Cortex of kidney (tissue), 1 donor: ENCODE measurements around the gene FOS.
A peak's percentile ranks its signal among the peaks of the same experiment; 100 is the strongest.

ENCODE experiments used
- DNase-seq: peaks from one replicate; lab custom pipeline; 2025; lab: John Stamatoyannopoulos, UW

Gene FOS

DNA sequence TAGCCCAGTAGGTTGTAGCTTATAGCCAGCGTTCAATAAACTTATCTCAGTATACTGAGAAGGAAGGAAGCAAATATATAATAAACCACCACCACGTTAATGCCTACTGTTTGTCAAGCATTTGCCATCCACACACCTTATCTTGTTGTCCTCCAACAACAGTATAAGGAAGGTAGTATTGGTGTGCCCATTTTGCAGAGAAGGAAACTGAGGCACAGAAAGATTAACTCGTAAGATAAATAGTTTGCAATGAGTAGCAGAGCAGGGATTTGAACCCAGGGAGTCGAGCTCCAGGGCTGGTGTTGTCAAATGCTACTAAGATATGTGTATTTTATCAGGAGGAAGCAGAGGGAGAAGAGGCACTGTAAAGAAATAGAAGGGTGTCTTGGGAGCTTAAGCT, 27.8 kb upstream of the FOS start:
- DNase-seq = no peak

DNA sequence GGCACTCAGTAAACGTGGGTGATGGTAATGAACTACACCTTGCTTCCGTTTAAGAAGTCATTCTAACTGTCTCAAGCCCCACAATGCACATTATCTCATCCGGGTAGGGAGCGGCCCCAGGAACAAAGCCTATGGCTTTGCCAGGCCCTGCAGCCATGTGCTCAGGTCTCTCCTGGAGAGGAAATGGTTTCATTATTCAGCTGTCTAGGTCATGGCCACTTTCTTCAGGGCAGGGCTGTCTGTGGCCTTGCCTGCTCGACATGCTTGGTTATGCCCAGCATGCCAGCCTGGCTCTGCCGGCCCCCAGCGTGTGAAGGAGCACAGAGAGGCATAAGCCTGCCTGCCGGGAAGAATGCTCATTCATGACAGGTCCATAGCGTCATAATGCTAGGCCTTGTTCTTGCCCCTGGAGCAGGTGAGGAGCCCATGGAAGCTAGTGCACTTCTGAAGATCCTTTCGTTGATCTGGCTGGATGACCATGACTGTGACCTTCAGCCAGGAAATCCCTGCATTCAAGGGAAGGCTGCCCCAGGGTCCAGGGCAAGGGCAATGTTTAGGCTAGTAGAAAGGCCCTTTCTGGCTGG, 26.3 kb upstream of the FOS start:
- DNase-seq = no peak

DNA sequence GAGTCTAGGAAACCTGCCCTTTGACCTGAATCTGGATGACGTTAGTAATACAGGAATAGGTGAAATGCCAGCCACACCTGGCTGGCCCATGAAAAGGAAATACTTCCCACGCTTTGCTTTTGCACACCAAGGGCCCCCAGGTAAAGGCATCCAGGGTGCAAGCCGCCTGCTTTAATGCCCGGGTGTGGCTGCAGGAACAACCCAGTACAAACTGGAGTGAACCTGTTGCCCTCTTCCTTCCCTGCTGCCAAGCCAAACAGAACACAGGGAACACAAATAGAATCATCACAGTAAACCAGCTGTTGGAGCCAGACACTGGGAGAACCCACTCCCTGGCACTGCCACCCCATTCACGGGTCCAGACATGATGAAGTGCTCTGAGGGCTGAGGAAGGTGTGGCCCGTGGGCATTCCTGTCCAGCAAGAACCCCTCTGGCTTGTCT, 24.2 kb upstream of the FOS start:
- no peak for DNase-seq

DNA sequence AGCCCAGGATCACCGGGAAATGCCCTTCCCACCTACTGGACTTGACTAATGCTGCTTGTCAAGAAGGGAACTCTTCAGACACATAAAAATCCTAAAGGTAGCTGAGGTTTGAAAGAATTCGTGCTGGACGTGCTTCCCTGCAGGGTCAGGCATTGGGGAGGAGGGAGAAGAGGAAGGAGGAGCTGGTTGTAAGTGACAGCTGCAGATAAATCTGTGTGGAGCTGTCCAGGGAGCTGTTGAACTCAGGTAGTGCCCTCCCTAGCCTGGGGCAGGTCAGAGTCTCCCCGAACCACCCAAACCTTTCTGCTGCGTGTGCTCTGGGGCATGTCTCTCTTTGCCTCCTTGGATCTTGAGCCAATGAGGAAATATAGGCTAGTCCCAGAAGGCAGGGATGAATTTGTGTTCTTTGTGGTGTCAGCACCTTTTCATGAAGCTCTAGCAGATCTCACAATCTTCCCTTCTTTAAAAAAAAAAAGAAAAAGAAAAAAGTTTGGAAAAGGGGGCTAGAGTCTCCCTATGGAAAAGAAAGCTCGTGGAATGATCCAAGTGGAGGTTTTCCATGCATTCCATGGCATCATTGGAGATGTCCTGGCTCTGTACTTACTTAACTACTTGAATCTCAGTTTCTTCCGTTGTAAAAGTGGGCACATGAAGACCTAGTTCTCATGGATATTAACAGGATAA, 23.6 kb upstream of the FOS start:
- DNase-seq = no peak

DNA sequence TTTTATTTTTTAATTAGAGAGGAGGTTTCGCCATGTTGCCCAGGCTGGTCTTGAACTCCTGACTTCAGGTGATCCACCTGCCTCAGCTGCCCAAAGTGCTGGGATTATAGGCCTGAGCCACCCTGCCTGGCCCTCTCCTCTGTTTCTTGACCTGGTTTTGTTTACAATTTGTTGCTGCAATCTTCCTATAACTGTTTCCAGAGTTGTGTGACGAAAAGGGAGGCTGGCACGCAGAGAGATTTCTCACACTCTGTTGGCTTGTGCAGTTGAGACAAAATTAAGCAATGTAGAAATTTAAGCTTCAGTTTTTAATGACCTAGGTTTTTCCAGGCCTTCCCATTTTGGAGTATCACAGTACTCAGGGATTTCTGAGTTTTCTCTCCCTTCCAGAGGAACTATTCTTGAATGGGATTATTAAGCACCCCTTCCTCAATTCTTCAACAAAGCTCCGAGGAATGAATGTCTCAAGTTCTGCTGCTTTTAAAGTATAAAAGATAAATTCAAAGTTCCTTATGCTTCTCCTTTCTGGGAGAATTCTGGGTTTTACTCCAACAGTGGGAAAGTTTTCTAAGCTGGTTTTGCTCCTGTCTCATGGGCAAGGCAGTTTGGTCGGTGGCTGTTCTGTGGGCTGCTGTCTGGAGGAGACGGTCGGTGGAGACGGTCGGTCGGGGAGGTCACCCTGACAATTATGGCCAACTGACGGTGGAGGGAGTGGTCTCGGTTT, 20.4 kb upstream of the FOS start:
- no peak for DNase-seq

DNA sequence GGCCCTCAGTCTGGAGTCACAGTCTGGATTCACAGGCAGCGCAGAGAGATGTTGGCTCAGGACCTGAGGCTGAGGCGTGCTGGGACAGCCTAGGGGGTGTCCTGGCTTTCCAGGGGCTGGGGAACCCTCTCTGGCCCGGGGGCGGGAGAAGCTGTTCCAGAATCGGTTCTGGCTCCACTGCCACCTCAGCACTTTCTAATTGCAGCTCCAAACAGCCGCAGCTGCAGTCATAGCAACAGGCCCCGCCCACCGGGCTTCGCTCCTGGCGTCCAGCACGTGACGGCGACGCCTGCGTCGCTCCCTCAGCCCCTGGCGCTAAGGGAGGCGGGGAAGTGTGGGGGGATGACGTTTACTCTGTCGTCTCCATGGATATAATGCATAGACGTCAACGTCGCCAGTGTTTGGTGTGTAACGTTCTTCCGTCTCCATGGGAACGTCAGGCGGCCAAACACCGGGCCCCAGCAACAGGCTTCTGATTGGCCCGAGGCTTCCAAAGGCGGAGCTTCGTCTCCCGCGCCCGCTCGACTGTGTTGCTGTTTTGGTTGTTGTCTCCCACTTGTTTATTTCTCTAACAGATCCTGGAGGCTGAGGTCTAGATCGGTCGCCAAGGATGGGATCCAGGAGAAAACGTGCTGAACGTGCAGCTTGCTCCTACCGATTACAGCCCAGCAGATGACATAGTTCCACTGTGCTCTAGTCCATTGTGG, 19.7 kb upstream of the FOS start:
- peak; percentile 97 for DNase-seq

DNA sequence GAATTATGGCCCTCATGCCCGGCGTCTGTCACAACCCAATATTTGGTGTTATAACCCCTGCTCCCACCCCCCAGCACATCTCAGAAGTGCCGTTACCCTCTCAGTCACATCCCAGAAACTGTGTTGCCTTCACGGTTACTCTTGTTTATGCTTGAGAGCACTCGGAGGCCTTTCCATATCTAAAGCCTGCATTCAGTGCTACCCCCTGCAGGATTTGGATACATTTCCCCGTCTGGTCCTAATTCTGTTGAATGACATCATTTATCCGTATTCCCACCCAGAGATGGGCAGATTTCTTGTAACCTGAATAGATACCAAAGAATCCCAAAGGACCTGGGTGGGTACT, 19.1 kb upstream of the FOS start:
- no peak for DNase-seq

DNA sequence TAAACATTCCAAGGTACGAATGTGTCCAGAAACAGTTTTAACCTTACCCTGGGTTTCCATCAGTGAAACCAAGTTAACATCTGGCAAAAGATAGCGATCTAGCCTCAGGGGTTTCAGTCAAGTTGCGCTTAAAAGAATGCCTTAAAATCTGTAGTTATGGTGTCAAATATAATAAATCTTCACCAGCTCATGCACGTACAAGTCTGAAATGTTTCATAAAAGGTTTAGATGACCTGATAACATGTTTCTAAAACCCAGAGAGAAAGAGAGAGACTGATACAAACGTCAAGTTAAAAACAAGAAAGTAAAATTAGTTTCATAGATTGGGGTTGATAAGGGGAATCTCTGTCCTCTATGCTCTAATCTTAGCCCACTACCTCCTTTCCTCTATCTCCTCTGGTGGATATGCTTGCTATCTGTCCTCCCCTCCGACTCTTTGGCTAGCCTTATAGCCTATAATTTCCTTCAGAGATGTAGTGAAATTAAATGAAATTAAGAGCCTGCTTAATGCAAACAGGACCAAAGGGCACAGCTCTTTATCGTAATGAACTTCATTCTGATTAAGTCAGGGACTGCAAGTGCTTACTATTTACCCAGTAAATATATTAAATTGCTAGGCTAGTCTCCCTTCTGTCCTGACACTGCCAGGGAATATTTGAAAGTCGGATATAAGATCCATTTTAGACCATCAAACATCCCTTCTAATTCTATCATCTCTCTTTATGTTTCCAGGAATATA, 18.4 kb upstream of the FOS start:
- no peak for DNase-seq

DNA sequence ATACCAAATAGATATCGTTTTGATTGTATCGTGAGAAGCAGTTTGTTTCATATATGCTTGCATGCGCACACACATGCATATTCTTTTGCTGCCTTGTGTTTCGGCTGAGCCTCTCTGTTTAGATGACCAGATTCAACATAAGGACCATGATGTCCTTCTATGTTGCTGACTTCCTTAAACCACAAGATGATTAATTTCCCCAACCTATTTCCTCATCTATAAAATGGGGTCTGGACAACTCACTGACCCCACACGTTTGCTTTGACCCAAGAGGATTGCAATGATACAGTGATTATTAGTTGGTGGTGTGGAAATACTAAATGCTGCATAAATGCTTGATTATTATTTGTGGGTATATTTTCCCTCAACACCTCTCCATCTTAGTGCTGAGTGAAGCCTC, 16.8 kb upstream of the FOS start:
- no peak for DNase-seq

DNA sequence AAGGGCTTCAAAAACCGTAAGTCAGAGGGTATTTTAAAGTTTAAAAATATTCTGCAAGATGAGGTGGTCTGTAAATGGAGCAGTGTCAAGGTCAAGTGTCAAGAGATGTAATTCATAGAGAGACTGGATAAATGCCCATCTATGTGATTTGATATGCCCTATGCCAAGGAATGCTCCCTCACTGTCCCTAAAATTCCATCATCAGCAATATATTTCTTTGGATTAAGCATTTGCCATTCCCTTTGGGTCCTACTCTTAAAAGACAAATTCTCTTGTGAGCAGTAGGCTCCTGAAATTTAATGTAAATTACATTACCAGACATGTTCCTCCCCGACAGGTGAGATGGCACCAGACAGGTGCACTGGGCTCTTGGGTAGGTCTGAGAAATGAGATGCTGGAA, 16.0 kb upstream of the FOS start:
- DNase-seq = no peak

DNA sequence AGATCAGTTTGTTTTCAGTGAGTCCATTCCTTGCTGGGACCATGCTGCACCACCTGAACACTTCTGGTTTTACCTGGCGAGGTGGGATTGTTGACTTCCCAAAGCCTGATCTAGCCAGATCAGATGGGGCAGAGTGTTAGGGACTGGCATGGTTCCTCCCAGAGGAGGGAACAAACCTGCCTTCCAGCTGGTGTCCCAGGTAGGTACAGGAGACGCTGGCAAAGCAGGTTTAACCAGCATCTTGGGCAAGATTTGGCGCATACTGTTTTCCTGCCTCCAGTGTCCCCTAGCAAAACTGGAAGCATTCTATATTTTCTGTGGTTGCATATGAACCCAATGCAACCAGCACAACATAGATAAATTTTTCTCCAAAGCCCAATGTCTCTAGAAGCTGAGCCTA, 14.6 kb upstream of the FOS start:
- no peak for DNase-seq

DNA sequence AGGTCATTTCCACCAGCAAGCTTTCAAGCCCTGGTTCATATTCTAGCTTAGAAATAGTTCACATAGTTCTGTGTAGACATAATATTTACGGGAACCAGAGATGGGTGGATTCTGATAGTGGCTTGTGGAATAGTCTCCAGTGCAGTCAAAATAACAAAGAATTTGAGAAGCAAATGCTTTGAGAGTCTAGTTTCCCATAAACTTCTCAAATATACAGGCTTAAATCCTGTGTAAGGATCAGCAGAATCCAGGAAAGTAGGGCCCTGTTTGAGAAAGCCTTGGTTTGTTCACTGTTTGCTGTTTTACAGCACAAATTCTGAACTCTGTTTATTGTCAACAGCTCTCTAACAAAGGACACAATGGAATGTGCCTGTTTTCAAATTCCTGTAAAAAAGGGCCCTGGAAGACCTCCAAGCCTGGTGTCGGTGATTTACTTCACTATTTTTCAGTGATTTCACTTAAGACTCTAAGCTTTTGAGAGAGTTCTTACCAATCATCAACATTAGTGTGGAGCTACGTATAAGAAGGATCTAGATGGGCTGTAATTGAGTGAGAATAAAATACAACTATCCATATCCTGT, 11.4 kb upstream of the FOS start:
- DNase-seq = no peak

DNA sequence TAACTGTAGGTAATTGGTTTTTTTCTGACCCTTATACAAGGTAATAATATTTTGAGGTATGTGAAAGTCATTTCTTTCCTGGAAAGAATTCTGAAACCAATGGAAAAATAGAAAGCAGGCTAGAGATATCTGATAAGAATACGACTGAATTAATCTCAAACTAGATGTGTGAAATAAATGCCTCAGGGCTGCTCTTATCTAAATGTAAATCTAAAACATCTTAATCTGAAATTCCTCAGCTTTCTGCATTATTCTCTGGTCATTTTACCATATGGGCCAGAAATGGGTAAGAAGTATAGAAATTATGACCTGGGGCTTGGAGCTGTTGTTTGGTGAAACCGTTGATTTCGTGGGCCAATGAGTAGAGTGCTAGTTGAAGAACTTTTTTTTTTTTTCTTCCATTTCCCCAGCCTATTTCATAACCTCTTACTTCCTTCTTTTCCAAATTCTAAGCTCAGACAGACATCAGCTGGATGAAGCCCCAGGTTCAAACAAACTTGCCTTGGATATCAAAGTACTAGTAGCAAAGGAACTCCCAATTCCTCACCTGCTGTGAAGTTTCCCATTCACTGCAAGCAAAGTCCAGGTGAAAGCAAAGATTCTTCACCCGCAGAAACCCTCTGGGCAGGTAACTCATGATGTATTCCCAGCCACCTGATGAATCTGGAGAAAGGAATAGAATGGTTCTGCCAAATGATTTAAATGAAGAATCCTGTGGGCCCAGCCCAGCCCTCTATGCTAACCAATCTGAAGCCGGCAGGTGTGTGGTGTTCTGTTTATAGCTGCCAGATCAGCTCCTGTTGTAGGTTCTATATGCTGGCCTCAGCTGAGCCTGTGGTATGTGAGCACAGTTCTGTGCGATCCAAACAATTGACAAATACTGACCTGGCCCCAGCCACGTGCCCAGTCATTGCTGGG, 9.7 kb upstream of the FOS start:
- DNase-seq = no peak

DNA sequence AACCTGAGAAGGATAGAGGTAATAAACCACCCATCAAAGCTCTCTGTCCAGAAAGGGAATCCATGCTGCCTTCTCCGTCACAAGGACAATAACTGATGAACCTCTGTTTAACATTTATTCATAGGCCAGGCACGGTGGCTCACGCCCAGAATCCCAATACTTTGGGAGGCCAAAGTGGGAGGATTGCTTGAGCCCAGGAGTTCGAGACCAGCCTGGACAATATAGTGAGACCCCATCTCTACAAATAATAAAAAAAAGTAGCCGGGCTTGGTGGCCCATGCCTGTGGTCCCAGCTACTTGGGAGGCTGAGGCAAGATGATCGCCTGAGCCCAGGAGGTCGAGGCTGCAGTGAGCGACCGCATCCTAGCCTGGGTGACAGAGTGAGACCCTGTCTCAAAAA, 7.1 kb upstream of the FOS start:
- DNase-seq = no peak

DNA sequence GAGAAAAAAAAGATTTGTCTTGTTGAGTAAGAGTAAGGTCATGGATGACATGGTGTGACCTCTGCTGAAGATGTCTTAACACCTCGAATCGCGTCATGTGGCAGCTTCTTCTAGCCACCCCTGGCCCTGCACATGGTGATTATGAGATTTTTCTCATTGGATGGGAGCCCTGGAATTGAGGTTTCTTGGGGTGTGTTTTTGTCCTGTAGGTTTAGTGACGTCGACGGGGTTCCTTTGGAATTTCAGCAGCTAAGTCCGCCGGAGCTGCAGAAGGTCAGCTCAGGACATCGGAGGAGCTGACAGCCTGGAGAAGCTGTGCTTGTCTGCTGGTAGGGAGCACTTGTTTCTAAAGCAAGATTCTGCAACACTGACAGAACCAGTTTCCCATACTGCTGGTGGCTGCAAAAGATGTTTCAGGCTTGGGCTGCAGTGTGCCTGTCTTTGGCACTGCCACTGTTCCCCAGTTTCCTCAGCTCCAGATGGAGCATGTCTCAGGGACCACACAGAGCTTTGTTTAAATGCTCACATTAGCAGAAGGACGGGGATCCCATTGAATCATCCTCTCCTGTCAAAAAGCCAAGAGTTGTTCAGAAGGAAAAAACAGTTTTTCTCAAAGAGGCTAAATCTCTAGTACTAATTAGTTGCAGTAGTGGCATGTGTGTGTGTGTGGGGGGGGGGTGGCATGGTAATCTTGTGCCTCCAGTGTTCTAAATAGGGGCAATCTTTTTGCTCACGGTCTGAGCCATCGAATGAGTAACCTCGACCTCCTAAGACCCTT, 5.2 kb upstream of the FOS start:
- DNase-seq = no peak

DNA sequence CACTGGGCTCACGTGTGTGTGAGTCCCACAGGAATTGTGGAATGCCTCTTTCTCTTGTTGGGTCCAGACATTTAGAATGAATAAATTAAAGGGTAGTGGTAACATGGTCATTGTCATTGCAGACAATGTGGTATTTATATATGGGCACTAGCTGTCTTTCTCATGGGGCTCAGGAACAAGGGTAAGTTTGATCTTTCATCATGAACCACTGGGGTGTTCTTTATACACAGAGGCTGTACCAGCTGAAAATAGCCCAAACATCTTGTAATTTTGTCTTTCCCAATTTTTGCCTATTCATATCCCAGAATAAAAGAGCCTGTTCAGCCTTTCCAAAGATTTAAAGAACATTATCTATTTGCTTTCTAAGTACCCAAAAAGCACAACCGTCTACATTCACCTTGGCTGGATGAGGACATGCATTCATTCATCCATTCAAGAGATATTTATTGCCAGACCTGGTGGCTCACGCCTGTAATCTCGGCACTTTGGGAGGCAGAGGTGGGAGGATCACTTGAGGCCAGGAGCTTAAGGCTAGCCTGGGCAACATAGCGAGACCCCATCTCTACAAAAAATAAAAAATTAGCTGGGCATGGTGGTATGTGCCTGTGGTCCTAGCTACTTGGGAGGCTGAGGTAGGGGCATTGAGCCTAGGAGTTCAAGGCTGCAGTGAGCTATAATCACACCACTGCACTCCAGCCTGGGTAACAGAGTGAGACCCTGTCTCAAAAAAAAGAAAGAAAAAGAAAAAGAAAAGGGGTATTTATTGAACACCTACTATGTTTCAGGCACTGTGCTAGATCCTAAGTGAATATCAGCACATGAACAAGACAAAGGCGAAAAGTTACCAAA, 4.4 kb upstream of the FOS start:
- no peak for DNase-seq

DNA sequence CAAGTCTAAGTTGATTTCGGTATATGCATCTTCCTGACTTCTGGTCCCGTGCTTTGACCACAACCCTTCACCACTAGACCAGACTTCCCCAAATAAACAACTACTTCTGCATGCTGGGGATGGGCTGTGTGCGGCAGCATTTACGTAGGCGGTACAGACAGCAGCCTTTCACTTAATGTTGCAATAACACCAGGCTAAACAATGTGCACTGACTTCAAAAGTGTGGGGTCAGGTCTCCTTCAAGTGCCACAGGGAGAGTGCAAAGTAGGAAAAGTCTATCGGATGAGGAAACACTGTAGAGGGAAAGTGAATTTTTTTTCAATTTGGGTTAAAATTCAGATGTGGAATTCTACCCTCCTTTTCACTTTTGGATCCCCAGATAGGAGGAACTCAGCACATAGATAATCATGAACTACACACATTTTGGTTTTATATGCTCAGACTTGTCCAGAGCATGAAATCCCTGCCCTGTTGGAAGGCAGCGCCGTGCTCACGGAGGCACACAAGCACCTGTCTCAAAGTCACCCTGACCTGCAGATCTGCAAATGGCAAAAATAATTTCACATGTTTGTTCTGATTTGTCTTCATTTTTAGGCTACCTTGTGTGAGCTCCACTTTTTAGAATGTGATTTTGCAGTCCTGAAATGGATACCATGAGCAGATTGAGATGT, 3.6 kb upstream of the FOS start:
- DNase-seq = no peak

DNA sequence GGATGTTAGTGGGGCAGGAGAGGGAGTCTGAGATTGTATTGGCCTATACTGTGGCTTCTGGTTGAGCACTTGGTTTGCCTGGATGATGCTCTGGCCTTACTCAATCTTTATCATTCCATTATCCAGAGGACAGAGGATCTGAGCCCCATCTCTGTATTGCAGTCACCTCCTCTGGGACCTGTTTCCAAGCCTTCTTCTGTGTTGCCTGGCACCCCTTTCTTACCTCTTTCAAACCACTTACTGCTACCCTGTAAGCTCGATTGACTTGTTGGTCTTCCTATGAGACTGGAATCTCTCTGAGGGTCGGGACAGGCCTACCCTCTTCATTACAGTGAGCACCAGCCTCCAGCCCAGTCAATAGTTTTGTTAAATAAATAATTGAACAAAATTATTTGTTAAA, 3.0 kb upstream of the FOS start:
- DNase-seq = no peak
